Muscle layer of duodenum (tissue), 2 donors: Measurements from ENCODE around the gene MB.

ENCODE experiments used
- H3K27ac ChIP-seq: one replicate; pipeline ENCODE4 v1.7.0; 2013; ENCODE audit warnings: mild to moderate bottlenecking, low read length
- H3K27me3 ChIP-seq: one replicate; pipeline ENCODE4 v1.7.0; 2013; ENCODE audit warnings: low read depth, mild to moderate bottlenecking, control low read depth, low read length
- H3K36me3 ChIP-seq, 2 donors: one replicate each; pipeline ENCODE4 v1.7.0; 2013; ENCODE audit warnings: low read length in 2 of 2, control low read depth in 1 of 2, mild to moderate bottlenecking in 1 of 2; ENCODE audit not compliant: insufficient read depth in 2 of 2, control insufficient read depth in 1 of 2
- H3K4me1 ChIP-seq, 2 donors: one replicate each; pipeline ENCODE4 v1.7.0; 2013; ENCODE audit warnings: low read length in 2 of 2, mild to moderate bottlenecking in 2 of 2, control low read depth in 1 of 2, moderate library complexity in 1 of 2; ENCODE audit not compliant: insufficient read depth in 2 of 2, control insufficient read depth in 1 of 2
- H3K4me3 ChIP-seq, 2 donors: one replicate each; pipeline ENCODE4 v1.7.0; 2013; ENCODE audit warnings: low read length in 2 of 2, low read depth in 1 of 2, mild to moderate bottlenecking in 1 of 2
- H3K9me3 ChIP-seq, 2 donors: one replicate each; pipeline ENCODE4 v1.7.0; 2013; ENCODE audit warnings: low read length in 2 of 2, control low read depth in 1 of 2, mild to moderate bottlenecking in 1 of 2; ENCODE audit not compliant: control insufficient read depth in 1 of 2
- donor health status: healthy.

Gene MB

DNA sequence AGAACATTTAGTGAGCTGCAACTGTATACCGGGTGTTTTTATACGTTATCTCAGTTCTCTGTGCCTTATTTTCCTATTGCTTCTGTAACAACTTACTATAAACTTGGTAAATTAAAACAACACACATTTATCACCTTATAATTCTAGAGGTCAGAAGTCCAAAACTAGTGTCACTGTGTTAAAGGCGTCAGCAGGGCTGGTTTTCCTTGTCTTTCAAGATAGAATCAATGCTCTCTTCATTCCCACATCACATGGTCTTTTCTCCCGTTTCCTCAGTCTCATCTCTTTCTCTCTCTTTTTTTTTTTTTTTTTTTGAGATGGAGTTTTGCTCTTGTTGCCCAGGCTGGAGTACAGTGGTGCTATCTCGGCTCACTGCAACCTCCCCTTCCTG lies 36.1 kb downstream of the MB start:
- peaks cover 9 to 10% of the 10 kb centered on the region in 2 donors for H3K4me1 ChIP-seq
- no peak overlapping the region for H3K27ac ChIP-seq
- H3K4me3 ChIP-seq: no peak overlapping the region
- H3K36me3 ChIP-seq: no peaks in the 10 kb centered on the region
- no peaks in the 10 kb centered on the region for H3K27me3 ChIP-seq
- no peaks in the 10 kb centered on the region for H3K9me3 ChIP-seq

DNA sequence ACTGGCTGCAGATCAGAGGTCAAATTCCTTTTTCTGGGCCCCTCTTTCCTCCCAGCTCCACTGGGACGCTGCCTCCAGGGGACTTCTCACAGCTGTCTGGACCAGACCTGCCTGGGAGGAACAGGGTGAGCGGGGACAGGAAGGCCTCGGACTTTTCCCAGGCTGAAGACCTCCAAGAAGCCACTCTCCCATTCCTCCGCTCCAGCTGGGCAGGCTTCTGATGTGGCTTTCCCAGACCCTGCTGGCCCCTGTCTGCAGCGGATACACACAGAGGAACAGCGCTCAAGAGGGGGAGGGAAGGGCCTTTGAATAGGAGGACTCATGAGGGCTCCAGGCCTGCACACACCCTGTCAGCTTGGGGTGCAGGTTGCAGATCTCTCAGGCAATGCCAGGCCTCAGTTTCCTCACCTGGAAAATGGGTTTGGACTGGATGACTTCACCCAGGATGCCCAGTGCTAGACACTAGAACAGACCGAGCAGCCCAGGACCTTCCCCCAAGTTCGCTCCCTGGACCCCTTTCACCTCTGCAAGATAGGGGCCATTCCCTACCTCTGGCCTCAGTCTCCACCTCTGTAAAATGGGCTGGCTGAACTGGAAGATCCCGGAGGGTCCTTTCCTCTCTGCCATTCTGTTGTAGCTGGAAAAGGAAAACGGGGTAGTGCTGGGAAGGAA lies 36.6 kb downstream of the MB start:
- no peak overlapping the region for H3K27ac ChIP-seq
- H3K4me3 ChIP-seq: no peak overlapping the region
- H3K27me3 ChIP-seq: no peaks in the 10 kb centered on the region
- H3K36me3 ChIP-seq: no peaks in the 10 kb centered on the region
- H3K4me1 ChIP-seq: peaks cover 9 to 10% of the 10 kb centered on the region in 2 donors
- H3K9me3 ChIP-seq: no peaks in the 10 kb centered on the region

DNA sequence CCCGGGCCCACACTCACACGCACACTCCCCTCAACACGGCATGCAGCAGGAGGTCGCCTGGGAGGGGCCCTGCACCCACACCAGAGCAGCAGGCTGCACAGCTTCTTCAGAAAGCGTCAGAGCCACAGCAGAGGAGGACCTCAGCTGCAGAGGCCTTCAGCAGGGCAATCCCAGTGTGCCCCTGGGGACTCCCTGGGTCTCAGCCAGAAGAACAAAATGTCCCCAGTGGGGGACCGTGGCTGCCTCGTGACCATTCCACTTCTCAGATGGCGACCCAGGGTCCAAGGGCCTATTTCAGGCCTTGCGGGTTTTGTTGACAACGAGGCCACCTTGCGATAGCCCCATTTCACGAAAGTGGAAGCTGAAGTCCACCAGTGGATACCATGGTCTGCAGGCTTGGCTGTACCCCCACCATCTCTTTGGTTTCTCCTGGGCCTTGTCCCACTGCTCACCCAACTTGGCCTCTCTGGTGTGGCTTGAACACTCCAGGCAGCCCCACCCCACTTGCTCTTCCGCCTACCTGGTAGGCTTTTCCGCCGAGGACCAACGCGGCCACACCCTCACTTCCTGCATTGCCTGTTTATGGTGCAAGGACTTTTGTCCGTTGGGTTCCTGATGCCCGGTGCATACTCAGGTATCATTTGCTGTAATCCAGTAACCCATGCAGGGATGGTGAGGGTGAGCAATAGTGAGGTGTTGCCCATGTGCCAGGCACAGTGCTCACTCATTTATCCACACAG lies 38.1 kb downstream of the MB start:
- no peak overlapping the region for H3K27ac ChIP-seq
- no peaks in the 10 kb centered on the region for H3K9me3 ChIP-seq
- no peaks in the 10 kb centered on the region for H3K27me3 ChIP-seq
- H3K4me1 ChIP-seq: peaks cover 9 to 13% of the 10 kb centered on the region in 2 donors
- H3K4me3 ChIP-seq: no peak overlapping the region
- H3K36me3 ChIP-seq: no peaks in the 10 kb centered on the region

DNA sequence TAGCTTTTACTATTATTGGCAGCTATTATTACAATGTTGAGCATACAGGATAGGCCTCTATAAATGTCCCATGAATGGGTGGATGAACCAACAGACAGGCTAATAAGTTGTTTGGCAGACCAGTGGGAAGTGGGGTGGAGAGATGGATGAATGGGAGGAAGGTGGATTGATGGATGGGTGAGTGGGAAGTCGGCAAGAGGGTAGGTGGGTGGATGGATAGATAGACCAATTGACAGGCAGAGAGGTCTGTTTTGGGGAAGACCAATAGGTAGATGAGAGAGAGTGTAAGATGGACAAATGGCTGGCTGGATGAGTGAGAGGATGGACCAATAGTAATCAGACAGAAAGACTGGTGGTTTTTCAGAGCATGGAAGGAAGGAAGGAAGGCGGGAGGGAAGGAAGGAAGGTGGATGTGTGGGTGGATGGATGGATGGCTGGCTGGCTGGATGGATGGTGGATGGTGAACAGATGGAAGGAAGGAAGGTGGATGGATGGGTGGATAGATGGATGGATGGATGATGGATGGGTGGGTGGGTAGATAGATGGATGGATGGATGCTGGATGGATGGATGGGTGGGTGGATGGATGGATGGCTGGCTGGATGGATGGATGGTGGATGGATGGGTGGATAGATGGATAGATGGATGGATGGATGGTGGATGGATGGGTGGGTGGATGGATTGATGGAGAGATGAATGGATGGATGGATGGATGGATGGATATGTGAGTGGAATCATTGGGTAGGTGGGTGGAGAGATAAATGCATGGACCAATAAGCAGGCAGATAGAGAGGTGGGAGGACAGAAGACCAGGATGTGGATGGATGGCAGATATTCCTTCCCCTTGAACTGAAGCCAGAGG lies 39.1 kb downstream of the MB start:
- H3K27ac ChIP-seq: no peak overlapping the region
- H3K27me3 ChIP-seq: no peaks in the 10 kb centered on the region
- H3K36me3 ChIP-seq: no peaks in the 10 kb centered on the region
- H3K4me3 ChIP-seq: no peak overlapping the region
- H3K4me1 ChIP-seq: peaks cover 9 to 10% of the 10 kb centered on the region in 2 donors
- H3K9me3 ChIP-seq: no peaks in the 10 kb centered on the region

DNA sequence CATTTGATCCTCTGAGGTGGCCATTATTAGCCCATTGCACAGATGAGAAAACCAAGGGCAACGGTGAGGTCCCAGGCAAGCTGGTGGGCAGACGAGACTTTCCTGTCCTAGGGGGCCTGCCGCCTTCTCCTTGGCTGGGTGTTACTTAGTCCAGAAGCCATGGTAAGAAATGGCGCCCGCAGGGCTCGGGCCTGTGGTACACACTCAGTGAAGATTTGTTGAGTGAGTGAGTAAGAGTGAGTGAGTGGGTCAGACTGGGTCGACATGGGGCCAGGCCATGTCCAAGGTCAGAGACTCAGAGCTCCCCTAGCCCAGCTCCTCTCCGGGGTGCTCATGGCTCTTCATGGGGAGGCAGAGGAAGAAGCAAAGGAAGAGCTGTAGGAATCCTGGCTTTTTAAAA lies 40.5 kb downstream of the MB start:
- Histone ChIP-seq H3K36me3 (no peaks in the 10 kb centered on the region), H3K27me3 (no peaks in the 10 kb centered on the region), H3K27ac (no peak overlapping the region), H3K4me1 (peaks cover 0 to 4% of the 10 kb centered on the region in 2 donors), H3K4me3 (no peak overlapping the region), H3K9me3 (no peaks in the 10 kb centered on the region)

DNA sequence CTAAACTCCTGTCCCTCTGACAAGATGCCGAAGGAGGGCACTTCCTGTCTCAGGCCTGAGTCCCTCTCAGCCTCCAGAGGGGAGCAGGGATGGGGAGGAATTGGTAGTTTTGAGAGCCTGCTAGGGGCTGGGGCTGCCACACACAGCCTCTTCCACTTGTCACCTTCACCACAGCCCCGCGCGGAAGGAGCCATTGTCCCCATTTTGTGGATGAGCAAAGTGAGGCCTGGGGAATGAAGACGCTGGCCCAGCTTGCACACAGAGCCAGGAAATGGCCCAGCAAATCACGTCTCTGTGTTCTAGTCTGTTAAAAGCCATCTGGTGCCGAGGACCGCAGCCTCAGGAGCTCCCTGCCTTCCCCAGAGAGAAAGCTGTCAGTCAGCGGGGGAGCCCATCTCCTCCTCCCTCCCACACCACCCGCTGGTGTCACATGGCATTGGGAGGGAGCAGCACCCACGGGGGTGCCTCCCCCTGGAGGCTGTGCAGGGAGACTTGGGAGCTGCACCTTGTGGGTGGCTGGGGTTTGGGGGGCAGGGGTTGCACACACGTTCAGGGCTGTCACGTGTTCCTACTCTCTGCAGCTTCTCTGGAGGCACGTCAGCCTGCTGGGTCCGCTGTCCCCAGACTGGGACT lies 41.9 kb downstream of the MB start:
- Histone ChIP-seq H3K4me1 (peaks cover 0 to 4% of the 10 kb centered on the region in 2 donors), H3K4me3 (no peak overlapping the region), H3K27ac (no peak overlapping the region), H3K36me3 (no peaks in the 10 kb centered on the region), H3K9me3 (no peaks in the 10 kb centered on the region), H3K27me3 (no peaks in the 10 kb centered on the region)

DNA sequence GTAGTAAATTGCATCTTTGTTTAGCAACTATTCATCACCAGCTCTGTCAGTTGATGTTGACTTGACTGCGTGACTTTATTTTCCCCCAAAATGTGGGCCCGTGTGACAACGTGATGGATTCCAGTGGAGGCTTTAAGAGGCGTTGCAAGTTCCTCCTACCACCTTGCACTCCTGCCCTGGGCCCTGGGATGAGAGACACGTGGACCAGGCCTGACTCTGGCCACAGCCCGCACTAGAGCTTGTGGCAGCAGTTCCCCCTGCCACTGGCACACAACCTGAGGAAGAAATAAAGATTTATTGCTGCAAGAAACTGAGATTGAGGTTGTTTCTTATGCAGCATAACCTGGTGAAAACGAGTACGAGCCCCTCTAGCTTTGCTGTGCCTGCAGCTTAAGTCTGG lies 44.6 kb downstream of the MB start:
- Histone ChIP-seq H3K4me3 (no peak overlapping the region), H3K27ac (no peak overlapping the region), H3K27me3 (no peaks in the 10 kb centered on the region), H3K9me3 (no peaks in the 10 kb centered on the region), H3K36me3 (no peaks in the 10 kb centered on the region), H3K4me1 (peaks cover 4 to 11% of the 10 kb centered on the region in 2 donors)

DNA sequence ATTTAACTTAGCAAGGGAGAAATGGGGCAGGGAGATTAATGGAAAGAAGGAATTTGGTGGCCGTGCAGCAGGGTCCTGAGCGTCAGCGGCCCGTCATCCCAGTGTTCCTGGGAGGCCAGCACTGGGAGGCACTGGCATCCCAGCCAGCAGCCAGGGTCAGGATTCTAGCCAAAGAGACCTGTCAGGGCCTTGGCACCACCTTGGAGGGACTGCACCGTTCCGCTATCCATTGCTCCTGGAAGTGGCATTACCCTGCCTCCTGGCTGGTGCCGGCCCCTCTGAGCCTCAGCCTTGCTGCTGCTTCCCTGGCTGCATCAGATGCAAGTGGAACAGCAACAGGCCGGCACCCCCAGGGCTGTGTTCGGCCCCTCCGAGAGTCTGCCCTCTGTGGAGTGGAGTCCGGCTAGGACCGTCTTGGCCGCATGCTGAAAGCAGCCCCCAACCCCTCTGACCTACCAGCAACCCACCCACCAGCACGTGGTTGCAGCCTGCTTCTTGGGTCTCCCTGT lies 46.4 kb downstream of the MB start:
- H3K27me3 ChIP-seq: no peaks in the 10 kb centered on the region
- H3K9me3 ChIP-seq: no peaks in the 10 kb centered on the region

DNA sequence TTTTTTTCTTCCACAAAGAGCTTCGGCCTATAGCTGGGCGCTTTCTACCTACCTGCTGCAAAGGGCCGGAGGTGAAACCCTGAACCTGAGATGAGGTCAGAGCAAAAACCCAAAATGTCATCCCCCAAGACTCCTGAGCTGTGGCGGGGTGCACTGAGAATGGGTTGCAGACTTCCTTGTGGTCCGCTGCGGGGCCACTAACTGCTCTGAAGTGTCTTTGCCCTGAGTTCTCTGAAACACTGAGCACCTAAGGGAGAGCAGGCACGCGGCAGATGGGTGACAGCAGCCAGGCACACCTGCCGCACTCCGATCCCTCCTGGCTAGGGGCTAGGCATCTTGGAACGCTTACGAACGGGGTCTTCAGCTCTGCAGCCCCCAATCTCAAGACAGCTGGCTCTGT lies 47.2 kb downstream of the MB start:
- no peaks in the 10 kb centered on the region for H3K9me3 ChIP-seq
- H3K27ac ChIP-seq: no peak overlapping the region
- H3K27me3 ChIP-seq: no peaks in the 10 kb centered on the region
- peaks cover 8 to 27% of the 10 kb centered on the region in 2 donors for H3K4me1 ChIP-seq
- no peaks in the 10 kb centered on the region for H3K36me3 ChIP-seq
- H3K4me3 ChIP-seq: no peak overlapping the region

More for the DNA sequence above, 46.4 kb downstream of the MB start:
- H3K36me3 ChIP-seq: no peaks in the 10 kb centered on the region
- H3K4me3 ChIP-seq: no peak overlapping the region
- peaks cover 4 to 22% of the 10 kb centered on the region in 2 donors for H3K4me1 ChIP-seq
- no peak overlapping the region for H3K27ac ChIP-seq

DNA sequence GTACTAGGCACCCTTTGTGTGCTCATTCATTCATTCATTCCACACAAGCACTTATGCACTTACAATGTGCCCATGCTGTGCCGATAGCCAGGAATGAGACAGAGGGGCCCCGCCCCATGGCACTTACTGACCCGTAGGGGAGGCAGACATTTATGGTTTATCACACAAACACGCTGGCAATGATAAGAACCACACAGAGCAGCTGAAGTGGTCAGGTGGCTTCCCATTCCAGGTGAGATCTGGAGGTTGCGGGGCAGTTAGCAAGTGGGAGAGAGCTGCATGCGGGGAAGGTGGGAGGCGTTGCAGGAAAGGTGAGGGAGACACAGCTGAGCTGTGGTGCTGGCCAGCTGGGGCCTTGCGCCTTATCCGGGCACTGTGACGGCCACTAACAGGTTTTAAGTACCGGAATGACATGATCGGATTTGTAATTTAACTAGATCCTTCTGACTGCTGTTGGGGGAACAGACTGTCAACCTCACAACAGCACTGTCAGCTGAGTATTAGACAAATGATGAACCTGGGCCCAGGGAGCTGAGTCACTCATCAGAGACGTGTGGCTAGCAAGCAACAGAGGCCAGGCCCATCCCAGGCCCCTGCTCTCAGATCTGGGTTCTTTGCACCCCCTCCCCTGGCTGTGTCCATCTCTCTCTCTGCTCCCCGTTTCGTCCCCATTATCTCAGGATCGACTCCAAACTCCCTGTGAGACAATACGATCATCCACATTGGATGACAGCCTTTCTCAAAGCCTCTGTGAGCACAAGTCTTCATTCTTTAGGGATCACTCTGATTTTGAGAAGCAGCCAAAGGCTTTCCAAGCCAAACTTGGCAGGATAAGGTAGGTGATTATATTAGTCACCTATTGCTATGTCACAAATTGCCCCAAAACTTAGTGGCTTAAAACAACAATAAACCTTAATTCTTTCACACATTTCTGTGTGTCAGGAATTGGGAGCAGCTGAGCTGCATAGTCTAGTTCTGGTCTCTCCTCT lies 48.1 kb downstream of the MB start:
- H3K27ac ChIP-seq: no peak overlapping the region
- H3K27me3 ChIP-seq: no peaks in the 10 kb centered on the region
- H3K9me3 ChIP-seq: no peaks in the 10 kb centered on the region
- H3K36me3 ChIP-seq: no peaks in the 10 kb centered on the region
- peaks cover 10 to 34% of the 10 kb centered on the region in 2 donors for H3K4me1 ChIP-seq
- no peak overlapping the region for H3K4me3 ChIP-seq
